ENCODE data around the gene AVPR2. TPM values are rescaled to one million over a fixed set of nuclear protein-coding genes. Genes with fewer than 3 reads are reported as not detected.
A peak's percentile ranks its signal among the peaks of the same experiment; 100 is the strongest.

Gene AVPR2
- total RNA-seq, 2 donors from 2014 or later: 3.7 to 3.8 TPM

DNA sequence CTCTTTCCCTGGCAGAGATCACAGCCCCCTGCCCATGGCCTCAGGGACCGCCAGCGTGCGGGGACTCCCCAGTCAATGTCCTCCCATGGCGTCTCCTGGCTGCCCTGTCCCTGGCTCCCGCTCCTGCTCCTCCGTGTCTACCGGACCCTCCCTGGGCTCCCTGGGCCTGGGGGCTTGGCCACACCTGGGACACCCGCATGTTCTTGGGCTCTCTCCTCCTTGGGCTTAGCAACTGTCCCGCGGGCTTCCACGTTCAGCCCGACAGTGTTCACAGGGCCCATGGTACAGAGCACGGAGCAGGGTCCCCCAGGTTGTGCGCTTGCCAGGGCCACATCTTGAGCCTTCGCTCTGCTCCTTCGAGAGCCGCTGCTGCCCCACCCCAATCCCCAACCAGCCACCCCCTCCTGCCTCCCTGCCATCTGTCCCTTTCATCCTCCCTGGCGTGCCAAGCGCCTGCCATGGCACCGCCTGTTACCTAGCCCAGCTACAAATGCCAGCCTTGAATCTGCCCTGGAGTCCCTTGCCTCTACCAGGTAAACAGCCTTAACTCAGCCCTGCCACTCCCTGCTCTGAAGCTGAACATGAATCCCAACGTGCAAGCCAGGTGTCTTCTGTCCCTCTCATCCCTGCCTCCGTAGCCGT, 3.9 kb downstream of the AVPR2 start:
- ATAC-seq (no peak), DNase-seq (no peak)
- intact Hi-C loops (cut with DNase I): no loop called here

DNA sequence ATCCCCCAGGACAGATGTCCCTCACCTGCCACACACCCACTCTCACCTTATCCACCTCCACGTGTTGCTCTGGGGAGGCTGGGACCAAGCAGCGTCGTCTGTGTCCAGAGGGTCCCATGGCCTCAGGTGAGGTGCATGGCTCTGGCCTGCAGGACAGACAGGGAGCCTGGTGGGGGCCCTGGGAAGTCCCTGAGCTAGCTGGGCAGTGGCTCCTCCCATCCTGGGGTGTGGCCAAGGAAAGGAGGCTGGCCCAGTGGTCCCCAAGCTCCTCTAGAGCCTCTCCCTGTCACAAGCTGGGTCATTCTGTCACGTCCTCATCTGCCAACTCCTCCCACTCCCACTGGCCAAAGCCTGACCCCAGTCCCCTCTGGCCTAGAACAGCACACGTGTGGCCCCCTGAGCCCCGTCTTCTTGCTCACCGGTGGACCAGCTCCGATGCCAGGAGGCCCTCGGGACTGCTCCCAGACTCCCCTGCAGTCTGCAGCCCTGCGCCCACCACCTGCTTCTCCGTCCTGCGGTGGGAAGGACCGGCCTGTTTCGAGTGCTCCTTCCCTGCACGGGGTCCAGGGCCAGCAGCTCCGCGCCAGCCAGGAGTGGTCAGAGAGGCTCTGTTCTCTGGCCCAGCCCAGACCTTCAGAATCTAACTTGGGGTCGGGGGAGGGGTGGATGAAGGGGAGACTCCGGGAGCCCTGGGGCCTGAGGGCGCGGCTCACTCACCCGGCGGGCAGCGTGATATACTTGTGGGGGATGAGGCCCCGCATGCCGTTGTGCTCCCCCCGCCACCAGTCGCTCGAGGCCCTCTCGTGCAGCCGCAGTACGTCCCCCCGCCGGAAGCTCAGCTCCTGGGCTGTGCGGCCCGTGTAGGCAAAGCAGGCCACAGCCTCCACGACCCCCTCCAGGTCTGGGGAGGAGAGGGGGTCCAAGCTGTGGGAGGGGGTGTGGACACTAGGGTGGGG, 4.8 kb downstream of the AVPR2 start:
- DNase-seq (no peak), ATAC-seq (no peak)
- intact Hi-C loops (cut with DNase I): no loop called here

DNA sequence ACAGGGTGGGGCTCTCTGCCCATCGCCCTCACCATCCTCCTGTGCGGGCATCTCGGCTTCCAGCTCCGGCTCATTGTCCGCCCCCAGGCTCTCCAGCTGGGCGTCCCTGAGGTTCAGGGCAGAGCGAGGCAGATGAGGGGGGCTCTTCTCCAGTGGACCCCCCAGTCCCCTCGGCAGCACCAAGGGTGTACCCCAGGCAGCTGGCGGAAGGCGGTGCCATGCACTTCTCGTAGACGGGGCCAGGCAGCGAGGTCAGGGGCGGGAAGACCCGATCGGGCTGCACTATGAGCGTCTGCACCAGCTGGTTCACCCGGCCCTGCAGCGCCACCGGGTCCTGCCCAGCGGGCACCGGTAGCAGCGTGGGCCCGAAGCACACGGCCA, 5.5 kb downstream of the AVPR2 start:
- intact Hi-C loops (cut with DNase I): no loop called here
- no peak for ATAC-seq
- no peak for DNase-seq

DNA sequence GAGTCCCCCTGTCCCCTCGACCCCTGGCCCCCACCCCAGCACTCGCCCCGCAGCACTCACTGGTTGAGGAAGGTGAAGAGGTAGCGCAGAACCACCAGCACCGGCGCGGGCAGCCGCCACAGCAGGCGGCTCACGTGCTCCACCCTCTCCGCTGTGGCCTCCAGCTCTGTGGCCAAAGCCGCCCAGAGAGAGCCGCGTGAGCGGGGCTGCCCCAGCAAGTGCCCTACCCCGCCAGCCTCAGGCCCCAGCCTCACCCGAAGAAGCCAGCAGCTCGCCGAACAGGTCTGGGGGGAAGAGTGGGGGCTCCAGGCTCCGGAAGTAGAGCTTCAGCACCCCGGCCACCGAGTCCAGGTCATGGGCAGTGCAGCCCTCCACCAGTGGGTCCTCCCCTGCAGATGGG, 6.0 kb downstream of the AVPR2 start:
- ATAC-seq: no peak
- intact Hi-C loops (cut with DNase I): no loop called here

DNA sequence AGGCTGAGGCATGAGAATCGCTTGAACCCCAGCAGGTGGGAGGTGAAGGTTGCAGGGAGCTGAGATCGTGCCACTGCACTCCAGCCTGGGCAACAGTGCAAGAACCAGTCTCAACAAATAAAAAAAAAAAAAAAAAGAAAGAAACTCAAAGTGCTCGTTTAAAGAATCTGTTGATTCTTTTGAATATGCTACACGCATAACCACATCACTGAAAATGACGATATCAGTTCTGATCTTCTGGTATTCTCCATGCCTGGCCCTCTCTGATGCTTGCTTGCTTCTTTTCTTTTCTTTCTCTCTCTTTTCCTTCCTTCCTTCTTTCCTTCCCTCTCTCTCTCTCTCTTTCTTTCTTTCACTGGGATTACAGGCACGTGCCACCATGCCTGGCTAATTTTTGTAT, 7.3 kb downstream of the AVPR2 start:
- no peak for DNase-seq
- intact Hi-C loops (cut with DNase I): no loop called here
- ATAC-seq: no peak

More for the DNA sequence above, 6.0 kb downstream of the AVPR2 start:
- DNase-seq: no peak

DNA sequence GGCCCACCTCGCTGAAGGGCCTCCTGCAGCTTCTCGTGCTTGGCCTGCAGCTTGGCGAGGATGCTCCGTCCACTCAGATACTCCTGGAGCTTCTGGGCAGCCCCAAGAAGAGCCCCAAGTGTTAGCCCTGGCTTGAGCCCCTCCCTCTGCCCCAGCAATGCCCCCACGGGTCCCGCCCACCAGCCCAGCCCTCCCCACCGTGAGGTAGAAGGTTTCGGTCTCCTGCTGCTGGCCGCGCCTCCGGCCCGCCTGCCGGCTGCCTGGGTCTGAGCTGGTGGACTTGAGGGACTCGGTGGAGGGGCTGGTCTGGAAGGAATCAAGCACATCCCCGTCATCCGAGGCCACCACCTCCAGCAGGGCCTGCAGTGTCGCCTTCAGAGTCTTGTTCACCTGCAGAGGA, 8.7 kb downstream of the AVPR2 start:
- DNase-seq (no peak), ATAC-seq (no peak)
- intact Hi-C loops (cut with DNase I): no loop called here

DNA sequence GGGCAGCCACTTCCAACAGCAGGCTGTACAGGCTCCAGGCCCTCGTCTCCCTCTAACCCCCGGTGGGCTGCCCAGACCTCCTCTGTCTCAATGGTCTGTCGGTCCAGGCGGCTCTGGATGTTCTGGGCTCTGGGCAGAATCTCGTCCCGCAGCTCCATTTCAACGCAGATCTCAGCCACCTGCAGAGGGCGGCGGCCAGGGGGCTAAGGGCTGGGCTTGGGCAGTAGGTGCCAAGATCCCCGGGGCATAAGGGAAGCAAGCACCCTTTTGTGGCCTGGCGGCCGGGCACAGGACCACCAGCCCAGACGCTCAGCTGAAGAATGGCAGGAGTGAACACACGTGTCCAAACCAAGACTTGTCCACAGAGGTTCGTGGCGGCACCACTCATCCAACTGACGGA, 9.2 kb downstream of the AVPR2 start:
- DNase-seq (no peak), ATAC-seq (no peak)
- intact Hi-C loops (cut with DNase I): no loop called here

DNA sequence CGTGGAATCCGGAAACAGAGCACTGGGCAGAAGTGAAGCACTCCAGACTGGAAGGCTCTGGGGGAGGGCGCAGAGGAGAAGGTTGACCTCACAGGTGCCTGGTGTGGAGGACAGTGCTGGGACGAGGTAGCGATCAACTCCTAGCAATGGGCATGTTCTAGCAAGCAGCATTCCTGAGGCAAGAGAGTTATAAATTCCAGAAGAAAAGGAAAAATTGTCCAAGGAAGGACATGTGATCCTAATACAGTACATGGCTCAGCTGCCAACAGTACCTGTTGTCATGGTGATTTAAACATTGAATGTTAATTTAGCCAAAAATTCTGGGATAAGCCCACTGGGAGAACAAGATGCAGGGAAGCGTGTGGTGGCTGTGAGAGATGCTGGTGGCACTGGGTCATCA, 13.4 kb downstream of the AVPR2 start:
- no peak for ATAC-seq
- DNase-seq: no peak
- intact Hi-C loops (cut with DNase I): no loop called here

DNA sequence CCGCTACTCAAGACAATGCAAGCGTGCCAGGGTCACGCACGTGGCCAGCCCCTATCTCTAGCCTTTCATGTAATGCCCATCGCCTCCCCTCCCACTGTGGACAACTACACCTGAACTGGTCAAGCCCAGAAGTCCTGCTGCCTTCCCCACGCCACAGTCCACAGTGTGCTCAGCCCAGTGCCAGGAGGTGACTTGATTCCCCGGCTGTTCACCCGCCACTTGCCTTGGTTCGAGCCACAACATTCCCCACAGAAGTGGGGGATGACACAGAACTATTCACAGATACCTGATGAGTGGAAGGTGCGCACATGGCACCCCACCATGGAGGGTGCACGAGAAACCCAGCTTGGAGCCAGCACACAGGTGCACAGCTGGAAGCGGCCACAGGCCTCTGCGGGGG, 14.8 kb downstream of the AVPR2 start:
- intact Hi-C loops (cut with DNase I): no loop called here
- no peak for ATAC-seq

DNA sequence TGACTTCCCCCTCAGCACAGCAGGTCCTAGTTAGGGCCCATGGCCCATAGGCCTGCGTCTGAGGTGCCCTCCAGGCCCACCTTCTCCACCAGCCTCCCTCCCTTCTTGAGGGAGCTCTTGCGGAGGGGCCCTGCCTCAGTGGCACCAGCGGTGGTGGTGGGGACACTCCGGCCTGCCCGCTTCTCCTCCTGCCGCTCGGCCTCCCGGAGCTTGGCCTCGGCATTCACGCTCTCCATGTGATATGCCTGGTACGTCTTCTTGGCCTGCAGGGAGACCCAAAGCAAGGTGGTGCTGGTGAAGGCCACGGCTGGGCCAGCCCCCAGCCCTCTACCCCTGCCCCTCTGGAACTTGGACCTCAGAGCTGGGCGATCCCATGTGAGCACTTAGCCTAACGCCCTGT, 16.1 kb downstream of the AVPR2 start:
- intact Hi-C loops (cut with DNase I): no loop called here
- DNase-seq: no peak
- ATAC-seq: no peak

More for the DNA sequence above, 14.8 kb downstream of the AVPR2 start:
- peak; percentile 14 for DNase-seq

DNA sequence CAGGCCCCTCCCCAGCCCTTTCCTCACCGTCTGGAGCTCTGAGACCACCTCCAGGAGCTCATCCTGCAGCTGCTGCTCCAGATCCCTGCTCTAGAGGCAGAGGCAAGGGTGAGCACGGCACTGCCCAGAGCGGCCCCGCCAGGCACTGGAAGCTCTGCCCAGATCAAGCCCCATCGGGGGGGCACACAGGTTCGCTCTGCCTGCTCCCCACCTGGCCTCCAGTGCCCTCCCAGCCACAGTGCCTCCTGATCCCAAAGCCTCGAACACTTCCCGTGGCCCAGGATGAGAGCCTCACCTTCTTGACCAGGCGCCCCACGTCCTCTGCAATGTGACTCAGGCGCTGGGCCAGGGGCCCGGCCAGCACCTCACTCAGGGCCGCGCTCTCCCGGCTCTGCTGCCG, 16.6 kb downstream of the AVPR2 start:
- ATAC-seq: no peak
- DNase-seq: no peak
- intact Hi-C loops (cut with DNase I): no loop called here

DNA sequence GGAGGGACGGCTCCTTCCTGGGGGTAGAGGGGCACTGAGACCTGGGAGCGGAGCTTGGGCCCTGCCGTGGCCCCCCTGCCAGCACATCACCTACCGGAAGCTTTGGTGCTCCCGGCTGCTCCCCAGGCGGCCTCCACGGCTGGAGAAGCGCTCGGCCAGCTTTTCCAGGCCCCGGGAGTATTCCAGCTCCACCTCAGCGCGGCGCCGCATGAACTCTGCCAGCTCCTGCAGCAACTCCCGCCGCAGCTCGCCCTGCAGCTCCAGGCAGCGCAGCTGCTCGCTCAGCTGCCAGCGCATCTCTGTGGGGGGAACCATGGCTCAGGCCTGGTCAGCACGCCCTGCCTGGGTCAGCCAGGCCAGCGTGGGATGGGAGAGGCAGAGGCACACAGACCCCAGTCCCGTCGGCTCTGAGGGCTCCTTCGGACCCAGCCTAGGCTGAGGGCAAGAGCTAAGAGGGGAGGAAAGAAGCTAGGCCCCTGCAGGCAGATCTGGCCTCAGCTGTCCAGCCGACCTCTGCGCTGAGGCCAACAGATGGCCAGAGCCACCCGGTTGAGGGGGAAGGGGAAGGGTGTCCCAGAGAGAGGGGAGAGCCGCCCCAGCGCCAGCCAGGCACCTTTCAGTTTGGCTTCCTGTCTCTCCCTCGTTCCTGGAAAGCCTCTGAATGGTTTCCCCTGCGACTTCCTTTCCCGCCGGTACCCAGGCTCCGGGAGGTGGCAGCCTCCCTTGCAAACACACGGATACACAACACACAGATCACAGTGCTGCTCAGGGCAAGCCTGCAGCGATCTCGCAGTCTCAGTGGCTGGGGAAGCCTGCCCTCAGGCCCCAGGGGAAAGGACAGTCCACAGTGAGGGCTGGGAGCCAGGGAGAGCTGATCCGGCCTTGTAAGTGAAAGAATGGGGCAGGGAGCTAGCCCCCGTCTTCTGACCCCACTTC, 17.3 kb downstream of the AVPR2 start:
- DNase-seq: peak; percentile 42
- ATAC-seq: no peak
- intact Hi-C loops (cut with DNase I): no loop called here

DNA sequence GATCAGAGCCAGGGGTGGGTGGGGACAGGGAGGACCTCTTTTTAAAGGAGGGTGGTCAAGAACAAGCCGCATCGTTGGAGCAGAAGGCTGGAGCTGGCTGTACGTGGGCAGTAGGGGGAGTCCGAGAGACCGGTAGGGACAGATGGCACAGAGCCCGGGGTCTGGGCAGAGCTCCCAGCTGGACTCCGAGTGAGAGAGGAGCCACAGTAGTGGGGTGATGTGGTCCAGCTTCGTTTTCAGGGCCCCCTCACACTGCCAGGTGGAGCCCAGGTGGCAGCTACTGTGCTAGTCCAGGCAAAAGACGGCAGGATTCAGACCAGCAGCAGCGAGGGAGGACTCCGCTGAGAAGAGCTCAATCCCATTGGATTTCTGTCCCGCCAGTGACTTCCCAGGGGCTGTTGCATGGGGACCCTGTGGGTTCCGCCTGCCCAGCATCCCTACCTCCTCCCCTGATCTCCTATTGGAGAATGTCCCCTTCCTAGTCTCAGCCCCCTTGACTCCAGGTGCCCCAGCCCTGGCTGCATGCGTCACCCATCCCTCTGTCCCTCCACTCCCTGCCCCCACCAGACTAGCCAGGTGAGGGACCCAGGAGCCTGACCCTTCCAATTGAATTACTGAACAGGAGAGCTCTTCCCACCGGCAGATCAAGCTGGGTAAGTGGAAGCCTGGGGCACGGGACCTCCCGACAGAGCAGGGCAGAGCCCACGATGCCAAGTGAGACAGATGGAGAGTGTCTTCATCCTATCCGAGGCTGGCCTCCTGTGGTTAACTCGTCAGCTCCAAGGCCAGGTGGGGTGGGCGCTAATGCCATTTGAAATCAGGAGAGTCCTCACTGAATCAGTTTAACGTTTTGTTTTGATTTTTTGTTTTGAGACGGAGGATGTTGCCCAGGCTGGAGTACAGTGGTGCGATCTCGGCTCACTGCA, 18.7 kb downstream of the AVPR2 start:
- intact Hi-C loops (cut with DNase I): no loop called here
- ATAC-seq (peak; percentile 40), DNase-seq (peak; percentile 86)

DNA sequence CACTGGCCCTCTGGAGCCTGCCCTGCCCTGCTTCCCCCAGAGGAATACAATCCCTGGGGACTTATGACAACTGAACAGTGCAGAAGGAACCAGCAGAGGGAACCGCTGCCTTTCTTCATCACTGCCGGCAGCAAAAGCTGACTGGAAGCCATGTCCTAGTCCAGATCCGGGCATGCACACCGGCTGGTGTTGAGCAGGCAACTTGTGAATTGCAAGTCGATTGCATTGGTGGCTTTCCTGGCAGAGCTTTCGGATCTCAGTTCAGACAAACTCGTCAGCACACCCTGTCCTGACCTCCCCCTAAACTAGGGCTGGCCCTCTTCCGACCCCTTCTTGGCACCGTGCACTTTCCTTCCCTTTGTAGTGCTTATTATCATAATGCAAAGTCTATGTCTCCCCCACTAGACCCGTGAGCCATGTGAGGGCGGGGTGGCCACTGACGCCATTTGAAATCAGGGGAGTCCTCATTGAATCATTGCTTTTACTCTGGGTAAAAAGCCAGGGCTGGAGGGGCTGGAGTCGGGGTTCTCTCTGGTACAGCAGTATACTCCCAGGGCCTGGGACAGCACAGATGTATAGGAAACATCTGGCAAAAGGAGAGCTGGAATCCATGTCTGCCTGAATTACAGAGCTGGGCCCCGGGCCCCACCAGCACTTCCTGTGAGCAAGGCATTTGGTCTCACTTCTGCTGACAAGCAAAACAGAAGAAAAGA, 19.8 kb downstream of the AVPR2 start:
- intact Hi-C loops (cut with DNase I): no loop called here
- ATAC-seq (no peak), DNase-seq (peak; percentile 59)

DNA sequence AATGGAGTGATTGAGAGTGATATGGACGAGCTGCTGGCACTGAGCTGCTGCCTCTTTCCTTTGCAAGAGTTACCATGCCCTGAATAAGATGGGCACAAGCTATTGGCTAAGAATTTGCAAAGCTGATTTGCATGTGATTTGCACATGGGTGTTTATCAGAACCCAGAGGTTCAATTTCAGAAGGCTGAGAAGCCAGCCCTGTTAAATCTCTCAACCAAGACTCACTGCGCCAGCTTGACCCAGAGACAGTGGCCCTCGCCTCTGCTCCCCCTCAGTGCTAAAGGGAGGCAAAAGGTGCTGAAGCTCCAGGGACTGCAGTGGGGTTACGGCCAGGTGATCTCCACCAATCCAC, 20.9 kb downstream of the AVPR2 start:
- intact Hi-C loops (cut with DNase I): no loop called here
- ATAC-seq (no peak), DNase-seq (no peak)

DNA sequence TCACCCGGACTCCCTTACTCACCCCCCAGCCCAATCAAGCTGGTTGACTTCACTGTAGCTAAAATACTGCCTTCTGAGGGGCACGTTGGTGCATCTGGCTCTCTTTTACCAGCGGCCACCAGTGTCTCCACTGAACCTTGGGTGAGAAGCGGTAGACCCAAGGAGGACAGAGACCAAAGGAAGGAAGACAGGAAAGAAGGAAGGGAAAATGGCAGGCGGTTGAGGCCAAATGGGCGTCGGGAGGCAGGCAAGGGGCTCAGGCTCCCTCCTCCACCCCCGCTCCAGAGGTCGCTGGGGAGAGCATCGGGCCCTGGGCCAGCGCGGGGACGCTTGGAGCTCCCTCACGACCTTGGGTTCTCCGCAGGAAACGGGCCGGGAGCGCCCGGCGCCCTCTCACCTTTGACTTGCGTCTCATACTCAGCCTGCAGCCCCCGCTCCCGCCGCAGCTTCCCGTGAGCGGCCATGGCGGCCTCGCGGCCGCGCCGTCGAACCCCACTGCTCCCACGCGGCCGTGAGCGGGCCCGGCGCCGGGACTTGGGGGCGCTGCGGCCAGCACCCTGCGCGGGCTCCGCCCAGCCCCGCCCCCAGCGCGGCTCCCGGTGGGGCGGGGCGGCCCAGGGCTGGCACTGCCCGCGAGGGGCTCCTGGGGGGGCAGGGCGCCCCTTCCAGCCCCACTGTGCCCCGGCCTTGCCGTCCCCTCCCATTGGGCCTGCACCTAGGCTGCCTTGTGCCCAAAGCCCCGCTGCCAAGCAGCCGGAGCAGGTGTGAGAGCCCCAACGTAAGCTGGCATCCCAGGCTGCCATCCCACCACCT, 21.5 kb downstream of the AVPR2 start, which contains the start of gene ARHGAP4:
Gene ARHGAP4 (minus strand): TSS at position 526 of the 813 bp plus-strand sequence. CDS start 62 bp downstream, at position 464.
- intact Hi-C loops (cut with DNase I): no loop called here
- DNase-seq (no peak), ATAC-seq (peak in 1 of 2 donors; percentile 3)

DNA sequence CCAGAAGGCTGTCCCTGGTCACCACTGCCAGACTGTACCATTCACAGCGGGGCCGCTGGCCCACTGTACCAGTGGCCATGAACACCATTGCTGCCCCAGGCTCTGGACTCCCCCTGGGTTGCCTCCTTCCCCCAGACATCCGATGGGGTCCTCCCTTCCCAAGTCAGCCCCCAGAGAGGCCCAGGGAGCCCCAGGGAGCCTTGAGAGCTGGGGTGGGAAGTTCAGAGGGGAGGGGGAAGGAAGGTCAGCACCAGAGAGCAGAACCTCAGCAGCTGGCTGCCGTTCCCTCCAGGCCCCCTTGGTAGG, 22.0 kb downstream of the AVPR2 start:
- no peak for DNase-seq
- intact Hi-C loops (cut with DNase I): no loop called here
- ATAC-seq: no peak
